ENCODE results near the gene EHBP1L1.
A peak's percentile ranks its signal among the peaks of the same experiment; 100 is the strongest.

- TF ChIP-seq RAD21 (IDR thresholded peaks at IDR 0.05; ENCODE audit: low read depth) (no peak), POLR2AphosphoS5 (IDR thresholded peaks at IDR 0.05; ENCODE audit: low read depth, low read length) (peak; percentile 42; the same call in 1 of the 2 replicates), EZH2phosphoT487 (IDR thresholded peaks at IDR 0.05; ENCODE audit: borderline replicate concordance) (no peak), POLR2A (IDR thresholded peaks at IDR 0.05; ENCODE audit: borderline replicate concordance, extremely low read depth, insufficient read depth, insufficient read length) (no peak), EZH2 (IDR thresholded peaks at IDR 0.05) (no peak), ZNF274 (IDR thresholded peaks at IDR 0.05; ENCODE audit: low read depth, low read length) (no peak), REST (IDR thresholded peaks at IDR 0.05; ENCODE audit: low read depth) (no peak), ELF1 (IDR thresholded peaks at IDR 0.05; ENCODE audit: borderline replicate concordance, low read depth) (no peak)
- TF ChIP-seq, protein P1, sequence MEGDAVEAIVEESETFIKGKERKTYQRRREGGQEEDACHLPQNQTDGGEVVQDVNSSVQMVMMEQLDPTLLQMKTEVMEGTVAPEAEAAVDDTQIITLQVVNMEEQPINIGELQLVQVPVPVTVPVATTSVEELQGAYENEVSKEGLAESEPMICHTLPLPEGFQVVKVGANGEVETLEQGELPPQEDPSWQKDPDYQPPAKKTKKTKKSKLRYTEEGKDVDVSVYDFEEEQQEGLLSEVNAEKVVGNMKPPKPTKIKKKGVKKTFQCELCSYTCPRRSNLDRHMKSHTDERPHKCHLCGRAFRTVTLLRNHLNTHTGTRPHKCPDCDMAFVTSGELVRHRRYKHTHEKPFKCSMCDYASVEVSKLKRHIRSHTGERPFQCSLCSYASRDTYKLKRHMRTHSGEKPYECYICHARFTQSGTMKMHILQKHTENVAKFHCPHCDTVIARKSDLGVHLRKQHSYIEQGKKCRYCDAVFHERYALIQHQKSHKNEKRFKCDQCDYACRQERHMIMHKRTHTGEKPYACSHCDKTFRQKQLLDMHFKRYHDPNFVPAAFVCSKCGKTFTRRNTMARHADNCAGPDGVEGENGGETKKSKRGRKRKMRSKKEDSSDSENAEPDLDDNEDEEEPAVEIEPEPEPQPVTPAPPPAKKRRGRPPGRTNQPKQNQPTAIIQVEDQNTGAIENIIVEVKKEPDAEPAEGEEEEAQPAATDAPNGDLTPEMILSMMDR (IDR thresholded peaks at IDR 0.05 in 2 of 3, conservative IDR thresholded peaks at IDR 0.05 in 1 of 3; ENCODE audit: borderline replicate concordance in 1 of 3, insufficient read depth in 1 of 3, low read depth in 2 of 3, low read length in 2 of 3): no peak
Observed at GRCh38 chr11:65606876-65607613, 31.2 kb downstream of the EHBP1L1 start.
